Measurements from ENCODE around the gene TTLL11.
"Not testable (repeated sequence)": the region's sequence is repeated elsewhere in the genome, so short reads cannot be mapped to it uniquely, and the experiment has no call there.

Gene TTLL11

DNA sequence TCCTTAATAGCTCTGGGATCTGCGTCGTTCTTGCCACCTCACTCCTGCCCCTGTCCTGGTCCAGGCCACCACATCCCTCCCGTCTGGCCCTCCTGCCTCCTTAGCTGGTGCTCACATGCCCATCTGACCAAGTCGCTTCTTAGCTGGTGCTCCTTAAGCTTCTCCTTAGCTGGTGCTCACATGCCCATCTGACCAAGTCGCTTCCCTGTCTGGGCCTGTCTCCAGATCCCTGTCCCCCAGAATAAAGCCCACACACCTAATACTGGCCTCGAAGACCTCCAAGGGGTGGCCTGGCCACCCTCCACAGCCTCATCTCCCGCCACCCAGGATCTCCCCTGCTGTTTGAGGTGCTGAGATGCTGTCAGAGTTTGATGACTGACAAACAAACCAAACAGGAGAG lies 31.4 kb upstream of the TTLL11 start:
- no peak for DNase-seq

DNA sequence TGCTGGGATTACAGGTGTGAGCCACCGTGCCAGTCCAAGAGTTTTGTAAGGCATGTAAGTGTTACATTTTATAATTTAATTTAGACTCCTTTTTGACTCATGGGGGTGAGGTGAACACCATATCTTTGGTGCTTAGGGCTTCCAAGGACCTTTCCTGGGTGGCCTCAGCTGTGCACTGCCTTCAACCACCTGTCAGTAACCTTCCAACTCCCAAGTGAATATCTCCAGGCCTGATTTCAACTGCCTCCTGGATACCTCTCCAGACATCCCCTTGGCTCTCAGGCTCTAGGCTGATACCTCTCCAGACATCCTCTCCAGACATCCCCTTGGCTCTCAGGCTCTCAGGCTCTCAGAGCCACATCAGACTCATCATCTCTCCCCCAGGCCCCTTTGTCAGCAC lies 30.9 kb upstream of the TTLL11 start:
- no peak for DNase-seq

GRCh38 chr9:122122903-122123632 lies 30.0 kb upstream of the TTLL11 start:
- peak; percentile 70 for DNase-seq

- DNase-seq, result no peak
Measured at GRCh38 chr9:122122468-122122867, 29.4 kb upstream of the TTLL11 start.

DNA sequence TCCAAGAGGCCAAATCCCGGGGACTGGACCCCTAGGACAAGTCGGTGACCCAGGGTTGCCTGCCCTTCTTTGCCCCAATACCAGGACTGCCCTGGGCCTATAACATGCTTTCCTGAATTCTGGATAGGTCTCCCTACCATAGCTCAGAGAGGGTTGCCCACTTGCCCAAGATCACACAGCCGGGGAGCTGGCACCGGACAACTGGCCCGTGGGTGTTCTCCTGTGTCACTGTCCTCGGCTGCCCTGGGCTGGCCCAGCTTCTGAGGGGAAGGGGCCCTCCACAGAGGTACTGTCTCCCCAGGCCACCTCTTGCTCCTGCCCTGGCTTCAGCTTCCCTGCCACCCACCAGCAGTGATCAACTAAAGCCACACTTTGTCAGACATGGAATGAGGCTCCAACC lies 28.8 kb upstream of the TTLL11 start:
- DNase-seq, result no peak

GRCh38 chr9:122121391-122121790 lies 28.3 kb upstream of the TTLL11 start:
- DNase-seq, result no peak

DNA sequence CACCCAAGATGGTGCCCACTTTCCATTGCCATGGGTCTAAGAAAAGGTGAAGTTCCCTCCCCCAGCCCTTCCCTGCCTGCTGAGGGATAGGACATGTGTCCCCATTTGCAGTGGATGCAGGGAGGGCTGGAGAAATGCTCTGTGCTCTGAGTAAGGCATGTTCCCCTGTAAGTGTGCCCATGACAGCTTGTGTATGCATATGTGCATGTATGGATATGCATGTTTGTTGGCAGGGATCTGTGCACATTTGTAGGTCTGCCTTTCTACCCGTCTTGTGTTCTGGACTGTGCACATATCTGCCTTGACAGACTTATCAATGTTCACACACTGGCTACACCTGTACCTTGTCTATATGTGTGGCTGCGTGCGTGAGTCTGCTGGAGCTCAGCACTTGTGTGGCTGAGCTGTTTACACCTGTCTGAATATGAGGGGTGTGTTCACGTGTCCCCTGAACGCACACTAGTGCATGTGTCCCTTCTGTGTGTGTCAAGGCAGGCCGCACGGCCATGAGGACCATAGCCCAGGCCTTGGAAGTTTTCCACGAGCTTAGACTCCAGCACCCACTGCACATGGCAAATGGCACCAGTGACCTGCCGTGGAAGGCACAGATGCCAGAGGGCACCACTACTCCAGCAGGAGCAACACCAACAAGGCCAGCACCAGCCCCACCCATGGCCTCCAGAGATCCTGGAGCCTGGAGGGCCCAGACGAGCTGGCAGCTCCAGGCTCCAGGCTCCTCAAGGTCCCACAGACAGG lies 27.4 kb upstream of the TTLL11 start:
- DNase-seq, result no peak

DNA sequence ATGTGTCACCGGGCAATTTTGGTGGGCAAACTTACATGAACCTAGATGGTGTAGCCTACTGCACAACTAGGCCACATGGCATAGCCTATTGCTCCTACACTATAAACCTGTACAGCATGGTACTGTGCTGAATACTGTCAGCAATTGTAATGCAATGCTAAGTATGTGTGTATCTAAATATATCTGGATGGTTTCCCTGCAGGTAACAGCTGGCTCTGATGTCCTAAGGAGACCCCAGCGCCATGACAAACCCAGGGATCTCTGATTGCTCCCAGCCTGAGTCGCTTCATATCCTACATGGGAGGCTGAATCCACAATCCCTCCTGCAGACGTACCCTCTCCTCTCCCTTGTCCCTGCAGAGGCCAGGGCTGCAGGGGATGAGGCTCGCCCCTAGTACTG lies 26.6 kb upstream of the TTLL11 start:
- DNase-seq, result no peak

DNA sequence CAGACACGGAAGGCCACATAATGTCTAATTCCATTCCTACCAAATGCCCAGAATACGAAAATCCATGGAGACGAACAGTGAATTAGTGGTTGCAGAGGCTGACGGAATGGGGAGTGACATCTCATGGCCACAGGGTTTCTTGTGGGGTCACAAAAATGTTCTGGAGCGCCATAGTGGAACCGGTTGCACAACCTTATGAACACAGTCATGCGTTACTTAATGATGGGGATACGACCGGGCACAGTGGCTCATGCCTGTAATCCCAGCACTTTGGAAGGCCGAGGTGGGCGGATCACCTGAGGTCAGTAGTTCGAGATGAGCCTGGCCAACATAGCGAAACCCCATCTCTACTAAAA lies 26.0 kb upstream of the TTLL11 start:
- DNase-seq, result no peak

DNA sequence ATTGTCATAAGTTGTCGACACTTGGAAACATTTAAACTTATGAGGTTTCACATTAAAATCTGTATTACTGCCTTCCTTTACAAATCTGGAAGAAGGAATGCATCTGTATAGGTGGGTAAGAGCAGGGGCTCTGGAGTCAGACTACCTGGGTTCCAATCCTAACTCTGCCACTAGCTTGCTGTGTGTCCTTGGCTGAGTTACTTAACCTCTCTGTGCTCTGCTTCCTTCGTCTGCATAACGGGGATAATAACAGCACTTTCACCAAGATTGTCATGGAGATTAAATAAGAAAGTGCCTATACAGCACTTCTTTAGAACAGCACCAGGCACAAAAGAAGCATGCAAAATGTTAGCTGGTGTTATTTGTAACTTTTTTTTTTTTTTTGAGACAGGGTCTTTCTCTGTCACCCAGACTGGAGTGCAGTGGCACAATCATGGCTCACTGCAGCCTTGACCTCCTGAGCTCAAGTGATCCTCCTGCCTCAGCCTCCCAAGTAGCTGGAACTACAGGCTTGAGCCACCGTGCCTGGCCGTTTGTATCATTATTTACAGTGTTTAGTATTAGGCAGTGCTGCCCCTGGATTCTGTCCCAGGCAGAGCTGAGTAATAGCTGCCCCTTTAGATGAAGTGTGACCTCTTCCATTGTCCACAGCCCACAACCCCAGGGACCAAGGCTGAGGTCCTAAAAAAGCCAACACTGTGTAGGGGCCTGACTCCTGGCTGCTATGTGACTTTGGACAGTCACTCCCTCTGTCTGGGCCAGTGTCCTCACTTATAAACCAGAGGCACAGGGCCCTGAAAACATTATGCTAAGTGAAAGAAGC lies 25.4 kb upstream of the TTLL11 start:
- no peak for DNase-seq

DNA sequence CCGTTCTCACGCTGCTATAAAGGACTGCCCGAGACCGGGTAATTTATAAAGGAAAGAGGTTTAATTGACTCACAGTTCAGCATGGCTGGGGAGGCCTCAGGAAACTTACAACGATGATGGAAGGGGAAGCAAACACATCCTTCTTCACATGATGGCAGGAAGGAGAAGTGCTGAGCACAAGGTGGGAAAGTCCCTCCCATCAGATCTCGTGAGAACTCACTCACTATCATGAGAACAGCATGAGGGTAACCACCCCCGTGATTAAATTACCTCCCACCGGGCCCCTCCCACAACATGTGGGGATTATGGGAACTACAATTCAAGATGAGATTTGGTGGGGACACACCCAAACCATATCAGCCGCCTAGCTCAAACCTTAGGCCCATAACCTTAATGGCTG lies 24.1 kb upstream of the TTLL11 start:
- DNase-seq, result not testable (repeated sequence)

DNA sequence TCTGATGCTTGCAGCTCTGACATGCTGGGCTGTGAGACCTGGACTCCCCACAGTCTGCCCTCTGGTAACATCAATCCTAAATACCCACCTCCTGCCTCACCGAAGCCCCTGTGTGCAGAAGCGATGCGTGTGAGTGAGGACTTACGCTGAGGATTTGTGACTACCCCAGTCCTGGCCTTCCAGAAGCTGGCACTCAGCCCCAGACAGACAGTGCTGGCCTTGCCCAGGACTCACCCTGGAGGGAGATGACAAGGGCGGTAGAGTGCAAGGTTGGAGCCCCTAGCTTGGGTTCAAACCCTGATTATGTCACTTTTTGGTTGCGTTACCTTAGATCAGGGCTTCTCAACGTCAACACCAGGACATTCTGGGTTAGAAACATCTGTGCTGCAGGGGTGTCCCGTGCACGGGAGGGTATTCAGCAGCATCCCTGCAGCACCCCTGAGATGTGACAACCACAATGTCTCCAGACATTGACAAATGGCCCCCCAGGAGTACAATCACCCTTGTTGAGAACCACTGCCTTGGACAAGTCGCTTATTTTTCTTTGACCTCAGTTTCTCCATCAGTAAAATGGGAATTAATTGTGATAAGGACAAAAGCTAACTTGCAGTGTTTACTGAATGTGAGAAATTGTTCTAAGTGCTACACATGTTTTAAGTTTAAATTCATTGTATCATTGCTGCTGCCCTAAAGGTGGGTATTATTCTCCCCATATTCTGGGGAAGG lies 23.5 kb upstream of the TTLL11 start:
- DNase-seq, result no peak

DNA sequence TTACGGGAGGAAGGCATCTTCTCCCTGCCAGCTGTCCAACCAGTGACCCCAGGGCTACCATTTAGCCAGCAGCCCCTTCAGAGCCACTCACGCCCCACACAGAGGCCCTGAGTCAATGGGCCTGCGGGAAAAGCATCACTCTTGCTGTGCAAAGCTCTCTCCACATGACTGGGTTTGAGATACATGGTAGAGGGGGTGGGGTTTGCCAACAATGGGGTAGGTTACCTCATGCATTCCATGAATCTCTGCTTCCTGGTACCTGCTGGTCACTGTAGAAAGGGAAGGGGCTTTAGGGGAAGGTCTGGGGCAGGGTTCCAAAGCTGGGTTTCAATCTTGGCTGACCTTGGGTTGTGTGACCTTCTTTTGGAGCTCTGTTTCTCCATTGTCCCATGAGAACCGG lies 22.9 kb upstream of the TTLL11 start:
- DNase-seq, result no peak

DNA sequence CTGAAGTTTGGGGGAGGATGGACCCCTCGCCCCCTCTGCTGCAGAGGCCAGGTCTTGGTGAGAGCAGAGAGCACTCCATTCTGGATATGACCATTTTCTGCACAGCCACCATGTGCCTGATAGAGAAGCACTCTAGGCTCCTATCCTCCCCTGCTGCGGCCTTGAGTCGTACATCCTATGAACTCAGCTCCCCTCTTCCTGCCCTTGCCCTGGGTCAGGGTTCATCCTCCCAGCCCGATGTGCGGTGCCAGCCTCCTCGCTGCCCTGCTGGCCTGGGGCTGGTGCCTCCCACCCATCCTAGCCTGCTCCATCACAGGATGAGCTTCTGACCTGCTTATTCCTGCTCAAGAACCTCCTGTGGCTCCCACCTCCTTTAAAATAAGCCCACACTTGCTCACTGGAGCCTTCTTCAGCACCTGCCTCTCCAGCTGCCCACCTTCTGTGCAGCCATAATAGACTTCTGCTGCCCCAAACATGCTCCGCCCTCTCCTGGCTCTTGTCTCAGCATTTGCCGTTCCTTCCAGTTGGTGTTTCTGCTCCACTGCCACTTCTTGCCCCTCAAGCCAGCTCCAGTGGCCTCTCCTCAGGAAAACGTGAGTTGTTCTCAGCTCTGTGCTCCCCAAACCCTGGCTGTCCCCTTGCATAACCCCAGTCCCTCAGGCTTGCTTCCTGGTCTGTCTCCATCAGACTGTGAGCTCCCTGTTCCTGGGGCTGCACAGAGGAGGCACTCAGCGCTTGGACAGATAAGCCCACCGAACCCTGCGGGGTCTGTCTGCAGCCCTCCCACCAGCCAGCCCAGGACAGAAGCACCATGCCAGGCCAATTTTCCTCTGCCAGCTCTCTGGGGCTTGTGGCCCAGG lies 22.3 kb upstream of the TTLL11 start:
- DNase-seq, result no peak

- no peak for DNase-seq
Measured at GRCh38 chr9:122113574-122113973, 20.5 kb upstream of the TTLL11 start.

DNA sequence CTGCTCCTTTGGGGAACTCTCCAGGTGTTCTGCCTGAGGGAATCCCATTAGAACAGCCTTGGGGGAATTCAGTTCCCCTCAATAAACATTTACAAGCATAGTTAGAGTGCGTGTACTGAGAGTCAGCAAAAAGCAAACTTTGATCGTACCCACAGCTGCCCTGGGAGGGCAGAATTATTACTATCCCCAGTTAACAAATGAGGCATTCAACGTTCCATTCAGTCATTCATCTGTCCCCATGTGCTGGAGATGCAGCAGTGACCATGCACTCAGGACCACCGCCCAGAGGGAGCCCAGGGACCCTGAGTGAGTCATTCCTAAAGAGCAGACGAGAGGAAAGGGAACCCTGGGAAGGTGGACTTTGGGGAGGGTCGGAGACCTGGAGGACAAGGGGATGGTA lies 19.1 kb upstream of the TTLL11 start:
- no peak for DNase-seq

- no peak for DNase-seq
Measured at GRCh38 chr9:122111413-122112085, 18.4 kb upstream of the TTLL11 start.

DNA sequence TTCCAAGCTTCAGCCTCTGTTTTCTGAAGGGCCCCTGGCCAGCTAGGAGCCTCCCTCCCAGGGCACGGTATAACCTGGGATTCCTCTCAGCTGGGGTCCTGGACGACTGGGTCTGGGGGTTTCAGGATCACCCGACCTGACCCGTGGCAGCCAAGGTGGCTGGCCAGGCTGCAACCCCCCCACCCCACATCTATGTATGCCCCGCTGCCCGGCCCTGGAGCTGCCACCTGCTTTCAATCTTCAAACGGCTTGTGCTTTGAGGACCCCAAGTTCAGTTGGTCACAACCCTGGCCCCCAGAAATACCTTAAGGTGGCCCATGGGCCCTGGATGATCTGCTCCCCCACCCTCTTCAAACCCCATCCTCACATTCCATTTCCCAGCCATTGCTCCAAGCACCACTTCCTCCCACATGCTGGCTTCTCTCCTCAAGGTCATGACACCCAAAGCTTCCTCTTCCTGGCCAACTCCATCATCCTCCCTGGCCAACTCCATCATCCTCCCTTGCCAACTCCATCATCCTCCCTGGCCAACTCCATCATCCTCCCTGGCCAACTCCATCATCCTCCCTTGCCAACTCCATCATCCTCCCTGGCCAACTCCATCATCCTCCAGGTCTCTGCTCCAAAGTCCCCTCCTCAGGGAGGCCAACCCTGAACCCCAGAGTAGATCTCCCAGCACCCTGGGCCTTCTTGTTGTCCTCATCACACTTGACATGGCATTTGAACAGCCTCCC lies 17.2 kb upstream of the TTLL11 start:
- no peak for DNase-seq

DNA sequence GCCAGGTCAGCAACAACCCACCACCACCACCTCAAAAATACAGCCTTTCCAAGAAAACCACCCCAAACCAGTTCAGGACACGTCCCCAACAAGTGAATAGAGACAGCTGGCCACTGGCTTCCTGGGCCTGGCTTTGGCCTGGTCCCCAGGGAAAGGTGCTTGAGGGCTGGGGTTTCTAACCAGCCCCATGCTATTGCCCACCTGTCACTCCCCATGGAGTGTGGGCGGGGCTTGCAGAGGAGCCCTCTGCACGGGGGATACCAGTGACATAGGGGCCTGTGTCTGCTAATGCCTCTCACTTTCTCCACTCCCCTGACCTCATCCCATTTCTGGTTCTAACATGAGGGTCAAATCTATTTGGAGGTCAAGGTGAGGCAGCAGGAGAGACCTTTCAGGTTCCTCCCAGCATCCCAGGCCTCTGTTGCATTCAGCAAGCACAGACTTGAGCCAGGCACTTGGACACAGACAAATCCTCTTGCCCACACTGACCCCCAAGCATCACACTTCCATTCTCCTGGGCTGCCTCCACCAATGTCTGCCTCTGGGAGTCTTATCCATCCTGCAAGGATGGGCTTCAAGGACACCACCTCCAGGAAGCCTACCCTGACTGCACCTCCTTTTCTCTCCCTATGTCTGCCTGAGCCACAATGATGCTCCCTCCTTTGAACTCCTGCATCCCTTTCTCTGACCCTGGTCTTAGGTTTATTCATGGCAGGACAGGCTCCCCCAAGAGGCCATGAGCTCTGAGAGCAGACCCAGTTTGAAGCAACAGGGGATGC lies 16.1 kb upstream of the TTLL11 start:
- DNase-seq, result no peak

GRCh38 chr9:122107291-122107805 lies 14.2 kb upstream of the TTLL11 start:
- no peak for DNase-seq
